SK-N-SH (cell line): ENCODE results near the gene NUP88.

Source experiments
- CTCF ChIP-seq: fragments of 200-600 bp; sonication (generic); IDR thresholded peaks from 2 replicates; pipeline ENCODE4 v1.6.1; 2017; ENCODE audit warnings: antibody characterized with exemption, mild to moderate bottlenecking, moderate library complexity
- EP300 ChIP-seq, 2 experiments: IDR thresholded peaks; 2 replicates each; pipeline versions ENCODE4 v1.4.0 to v1.6.1; 2012; ENCODE audit warnings: borderline replicate concordance in 1 of 2, low read depth in 1 of 2, low read length in 1 of 2
- FOXM1 ChIP-seq: IDR thresholded peaks from 2 replicates; pipeline ENCODE4 v1.4.0; 2012; ENCODE audit warnings: low read depth, mild to moderate bottlenecking
- POLR2AphosphoS5 ChIP-seq: IDR thresholded peaks from 2 replicates; pipeline ENCODE4 v1.6.1; 2012; ENCODE audit warnings: low read depth, low read length
- REST ChIP-seq: IDR thresholded peaks from 2 replicates; pipeline ENCODE4 v1.6.1; 2012; ENCODE audit warnings: mild to moderate bottlenecking, low read depth, low read length, moderate library complexity
- RFX5 ChIP-seq: IDR thresholded peaks from 2 replicates; pipeline ENCODE4 v1.6.1; 2012; ENCODE audit warnings: mild to moderate bottlenecking, improper control_type of control experiment, low read length
- RXRA ChIP-seq: IDR thresholded peaks from 2 replicates; pipeline ENCODE4 v1.4.0; 2012; ENCODE audit warnings: low read depth, mild to moderate bottlenecking, borderline replicate concordance
- SIN3A ChIP-seq: IDR thresholded peaks from 2 replicates; pipeline ENCODE4 v1.6.1; 2012; ENCODE audit warnings: low read depth, mild to moderate bottlenecking, low read length, moderate library complexity, borderline replicate concordance
- TAF1 ChIP-seq: IDR thresholded peaks from 2 replicates; pipeline ENCODE4 v1.6.1; 2012; ENCODE audit warnings: low read depth, mild to moderate bottlenecking, low read length, moderate library complexity, borderline replicate concordance
- ZBTB33 ChIP-seq: IDR thresholded peaks from 2 replicates; pipeline ENCODE4 v1.4.0; 2012; ENCODE audit warnings: low read depth, borderline replicate concordance

- no peak for TF ChIP-seq CTCF
- no peak for TF ChIP-seq FOXM1
- TF ChIP-seq ZBTB33, result no peak
- TF ChIP-seq EP300 (IDR thresholded peaks at IDR 0.05; ENCODE audit: borderline replicate concordance in 1 of 2, low read depth in 1 of 2, low read length in 1 of 2), result no peak
- TF ChIP-seq RFX5, result no peak
- no peak for TF ChIP-seq SIN3A
- TF ChIP-seq REST, result no peak
- TF ChIP-seq RXRA, result no peak
- TF ChIP-seq POLR2AphosphoS5, result no peak
- no peak for TF ChIP-seq TAF1
These were observed 19.7 kb downstream of the NUP88 start for GRCh38 chr17:5399767-5400166.
